IMR-90 (cell line): Measurements from ENCODE around the gene H1-8. TPM values are rescaled to one million over a fixed set of nuclear protein-coding genes. Genes with fewer than 3 reads are reported as not detected.

Source experiments
- ATAC-seq: fragments of 200-7000 bp; cut with Tn5 transposase; 2 replicates; pipeline ENCODE4 v1.9.1; 2020; ENCODE audit warnings: low read depth, mild to moderate bottlenecking, moderate library complexity
- BruUV-seq: library from RNA; stranded (reverse); fragments of 400-500 nt; replicated peaks from 2 replicates; lab custom pipeline; 2021; lab: Mats Ljungman, UMichigan
- CTCF ChIA-PET: fragments of 300-600 bp; formaldehyde crosslinking; extraction: SDS; loops from one replicate; lab custom pipeline; 2021; ENCODE audit warnings: antibody characterized with exemption; lab: Yijun Ruan, JAX
- POLR2A ChIA-PET: fragments of 300-600 bp; sonication (Branson Sonifier 250); formaldehyde crosslinking; loops from one replicate; lab custom pipeline; 2022; ENCODE audit warnings: antibody characterized with exemption; ENCODE audit not compliant: unreplicated experiment; lab: Charles Lee
- DNase-seq: peaks from one replicate; pipeline ENCODE4 v3.0.0; 2013
- H2AFZ ChIP-seq: replicated peaks from 2 replicates; pipeline ENCODE3; 2013; ENCODE audit warnings: low read length, mild to moderate bottlenecking; ENCODE audit not compliant: poor library complexity
- H2AK5ac ChIP-seq: 2 replicates; pipeline ENCODE4 v1.6.1; 2013; ENCODE audit warnings: low read depth, low read length, inconsistent platforms
- H2AK9ac ChIP-seq: replicated peaks from 2 replicates; pipeline ENCODE3; 2013; ENCODE audit warnings: mild to moderate bottlenecking, low read depth, low read length, moderate library complexity; ENCODE audit not compliant: poor library complexity
- H2BK120ac ChIP-seq: 2 replicates; pipeline ENCODE4 v1.6.1; 2013; ENCODE audit warnings: low read depth, low read length, inconsistent platforms
- H2BK15ac ChIP-seq: 3 replicates; pipeline ENCODE4 v1.6.1; 2013; ENCODE audit warnings: low read depth, low read length, inconsistent platforms
- H2BK20ac ChIP-seq: 2 replicates; pipeline ENCODE4 v1.6.1; 2013; ENCODE audit warnings: low read depth, mild to moderate bottlenecking, inconsistent platforms, low read length, moderate library complexity
- H2BK5ac ChIP-seq: 2 replicates; pipeline ENCODE4 v1.6.1; 2013; ENCODE audit warnings: mild to moderate bottlenecking, low read depth, low read length, inconsistent platforms; ENCODE audit not compliant: poor library complexity, severe bottlenecking
- H3K14ac ChIP-seq: replicated peaks from 2 replicates; pipeline ENCODE4 v1.6.1; 2013; ENCODE audit warnings: low read depth, low read length, inconsistent platforms
- H3K18ac ChIP-seq: 2 replicates; pipeline ENCODE4 v1.6.1; 2013; ENCODE audit warnings: low read depth, low read length, control low read depth
- H3K23ac ChIP-seq: 2 replicates; pipeline ENCODE4 v1.6.1; 2013; ENCODE audit warnings: low read depth, low read length, inconsistent platforms
- H3K27ac ChIP-seq: 2 replicates; pipeline ENCODE4 v1.5.1; 2013; ENCODE audit warnings: mild to moderate bottlenecking, control low read depth, low read length; ENCODE audit not compliant: insufficient read depth
- H3K27me3 ChIP-seq: 2 replicates; pipeline ENCODE4 v1.6.1; 2013; ENCODE audit warnings: low read length; ENCODE audit not compliant: control insufficient read depth, insufficient read depth
- H3K36me3 ChIP-seq: 2 replicates; pipeline ENCODE4 v1.6.1; 2013; ENCODE audit warnings: low read length, mixed read lengths; ENCODE audit not compliant: control insufficient read depth, insufficient read depth
- H3K4ac ChIP-seq: 2 replicates; pipeline ENCODE4 v1.6.1; 2013; ENCODE audit warnings: low read depth, low read length, inconsistent platforms
- H3K4me1 ChIP-seq: 2 replicates; pipeline ENCODE4 v1.6.1; 2013; ENCODE audit warnings: low read length, mixed read lengths; ENCODE audit not compliant: control insufficient read depth, insufficient read depth
- H3K4me2 ChIP-seq: 2 replicates; pipeline ENCODE4 v1.6.1; 2013; ENCODE audit warnings: low read depth, mild to moderate bottlenecking, control low read depth, low read length, moderate library complexity
- H3K4me3 ChIP-seq: 2 replicates; pipeline ENCODE4 v1.5.1; 2013; ENCODE audit warnings: low read depth, mild to moderate bottlenecking, control low read depth, low read length, moderate library complexity; ENCODE audit not compliant: insufficient read depth
- H3K56ac ChIP-seq: 2 replicates; pipeline ENCODE4 v1.6.1; 2013; ENCODE audit warnings: low read length, inconsistent platforms; ENCODE audit not compliant: insufficient read depth; ENCODE audit errors: extremely low read depth
- H3K79me1 ChIP-seq, 2 experiments: 2 replicates each; pipeline ENCODE4 v1.6.1; 2013; ENCODE audit warnings: low read length in 2 of 2, inconsistent platforms in 1 of 2, low read depth in 1 of 2
- H3K9ac ChIP-seq: 2 replicates; pipeline ENCODE4 v1.6.1; 2013; ENCODE audit warnings: low read depth, low read length, control low read depth
- H3K9me1 ChIP-seq: 2 replicates; pipeline ENCODE4 v1.6.1; 2013; ENCODE audit warnings: low read length, inconsistent platforms; ENCODE audit not compliant: insufficient read depth
- H3K9me3 ChIP-seq: 2 replicates; pipeline ENCODE4 v1.6.1; 2013; ENCODE audit warnings: low read length; ENCODE audit not compliant: control insufficient read depth, insufficient read depth
- H4K20me1 ChIP-seq: 2 replicates; pipeline ENCODE4 v1.6.1; 2013; ENCODE audit warnings: low read length, inconsistent platforms; ENCODE audit not compliant: insufficient read depth
- H4K5ac ChIP-seq: 2 replicates; pipeline ENCODE4 v1.6.1; 2013; ENCODE audit warnings: mild to moderate bottlenecking, low read depth, low read length, control low read depth
- H4K8ac ChIP-seq, 2 experiments: 2 replicates each; pipeline ENCODE4 v1.6.1; 2013; ENCODE audit warnings: low read depth in 2 of 2, low read length in 2 of 2, control low read depth in 1 of 2, inconsistent platforms in 1 of 2
- H4K91ac ChIP-seq: 2 replicates; pipeline ENCODE4 v1.6.1; 2013; ENCODE audit warnings: low read depth, low read length, inconsistent platforms; ENCODE audit not compliant: insufficient read depth
- BHLHE40 ChIP-seq: fragments of 150-350 bp; IDR thresholded peaks from 2 replicates; pipeline ENCODE4 v1.6.1; 2016; ENCODE audit warnings: mild to moderate bottlenecking, low read depth, low read length
- CTCF ChIP-seq: conservative IDR thresholded peaks from 2 replicates; pipeline ENCODE4 v1.5.1; 2012; ENCODE audit warnings: mild to moderate bottlenecking, low read depth, low read length, improper control_type of control experiment
- MAFK ChIP-seq: IDR thresholded peaks from 2 replicates; pipeline ENCODE4 v1.6.1; 2012; ENCODE audit warnings: low read depth, low read length, improper control_type of control experiment
- MAZ ChIP-seq: IDR thresholded peaks from 2 replicates; pipeline ENCODE4 v1.6.1; 2012; ENCODE audit warnings: low read depth, mild to moderate bottlenecking, low read length, improper control_type of control experiment, moderate library complexity, borderline replicate concordance
- MXI1 ChIP-seq: IDR thresholded peaks from 2 replicates; pipeline ENCODE4 v1.6.1; 2012; ENCODE audit warnings: low read depth, mild to moderate bottlenecking, low read length, moderate library complexity, borderline replicate concordance
- NFE2L2 ChIP-seq: fragments of 150-350 bp; IDR thresholded peaks from 2 replicates; pipeline ENCODE4 v1.6.1; 2016; ENCODE audit warnings: low read depth, mild to moderate bottlenecking, low read length
- RAD21 ChIP-seq: IDR thresholded peaks from 2 replicates; pipeline ENCODE4 v1.6.1; 2012; ENCODE audit warnings: low read length, improper control_type of control experiment
- RCOR1 ChIP-seq: IDR thresholded peaks from 2 replicates; pipeline ENCODE4 v1.6.1; 2012; ENCODE audit warnings: mild to moderate bottlenecking, low read length, improper control_type of control experiment; ENCODE audit not compliant: insufficient replicate concordance
- RFX5 ChIP-seq: IDR thresholded peaks from 2 replicates; pipeline ENCODE4 v1.8.0; 2012; ENCODE audit warnings: low read depth, mild to moderate bottlenecking, low read length, moderate library complexity
- SMC3 ChIP-seq: fragments of 150-350 bp; IDR thresholded peaks from 2 replicates; pipeline ENCODE4 v1.6.1; 2016; ENCODE audit warnings: low read depth, mild to moderate bottlenecking, antibody characterized with exemption, low read length, moderate library complexity
- USF2 ChIP-seq: fragments of 150-350 bp; IDR thresholded peaks from 2 replicates; pipeline ENCODE4 v1.6.1; 2017; ENCODE audit warnings: mild to moderate bottlenecking, antibody characterized with exemption, low read length, low read depth
- WGBS, 2 experiments: methylation state at CpG; one replicate each; pipeline versions ENCODE4 v1.1.5 to v1.1.7; 2013; ENCODE audit warnings: missing lambda C conversion rate in 2 of 2; ENCODE audit not compliant: insufficient read length in 1 of 2; ENCODE audit errors: extremely low coverage in 2 of 2; 5-methylcytosine and 5-hydroxymethylcytosine counted together
- dilution Hi-C: fragments of 300-500 bp; cut with HindIII; formaldehyde crosslinking; loops from one replicate; pipeline ENCODE4 v1.14.3; 2018; ENCODE audit warnings: low sequenced_read_pairs; ENCODE audit not compliant: unreplicated experiment
- in situ Hi-C: fragments of 300-500 bp; cut with MboI; formaldehyde crosslinking; loops from 3 replicates; pipeline ENCODE4 v1.14.3; 2019; ENCODE audit warnings: low sequenced_read_pairs, inconsistent platforms, mixed read lengths
- intact Hi-C: fragments of 100-400 bp; cut with micrococcal nuclease; formaldehyde crosslinking; loops from 2 replicates; pipeline ENCODE4 v1.10.0; 2022
- polyA plus RNA-seq, 3 experiments: library from polyadenylated mRNA; depleted of rRNA; stranded (reverse); fragments of >200 nt; gene quantifications; 2 replicates each; pipeline ENCODE4 v1.2.3, GENCODE V29; 2012; ENCODE audit warnings: low replicate concordance in 1 of 3
- total RNA-seq: library from RNA; depleted of rRNA; stranded (reverse); fragments of >200 nt; gene quantifications from 2 replicates; pipeline ENCODE4 v1.2.3, GENCODE V29; 2012

Gene H1-8
- total and polyA plus RNA-seq, 2 of the 4 experiments (the other 2 are of a cell fraction): not detected

GRCh38 chr3:129555616-129556357 lies 12.8 kb downstream of the H1-8 start:
- DNase-seq: no peak
- WGBS, 2 experiments: 89% methylated on average over 4 of the region's 18 CpGs; no CpG with 5 or more reads in 1 of the 2 experiments
- intact Hi-C loops (no loop called here), dilution Hi-C loops (no loop called here), in situ Hi-C loops (no loop called here)
- Histone ChIP-seq H3K4me1 (peaks cover 28% of the 10 kb centered on the region), H3K27ac (no peak overlapping the region), H3K14ac (no peak overlapping the region), H2BK5ac (no peak overlapping the region), H4K20me1 (no peaks in the 10 kb centered on the region), H3K23ac (no peak overlapping the region), H3K79me1 (peaks cover 13 to 34% of the 10 kb centered on the region in 2 experiments; a peak in 3 of 4 replicates), H3K56ac (no peak overlapping the region), H3K18ac (no peak overlapping the region), H3K4me3 (no peak overlapping the region), H3K9me1 (peaks cover 16% of the 10 kb centered on the region), H3K36me3 (peaks cover 29% of the 10 kb centered on the region), H2AFZ (peak overlapping the region; percentile 59), H2AK5ac (no peak overlapping the region), H3K9me3 (no peaks in the 10 kb centered on the region), H3K4me2 (no peak overlapping the region), H3K4ac (no peak overlapping the region), H4K8ac (no peak overlapping the region), H2AK9ac (no peak overlapping the region), H2BK120ac (no peak overlapping the region), H3K27me3 (no peaks in the 10 kb centered on the region), H4K5ac (no peak overlapping the region), H4K91ac (no peak overlapping the region), H2BK15ac (no peak overlapping the region), H2BK20ac (no peak overlapping the region), H3K9ac (no peak overlapping the region)
- BruUV-seq: TSS peak; percentile 86
- ChIA-PET CTCF (no interaction called here), POLR2A (no interaction called here)
- no peak for ATAC-seq
- TF ChIP-seq RAD21 (no peak), BHLHE40 (no peak), RCOR1 (no peak), SMC3 (no peak), NFE2L2 (no peak), USF2 (no peak), RFX5 (no peak), MXI1 (no peak), MAFK (no peak), MAZ (no peak), CTCF (no peak)
